GM19099 (cell line): Measurements from ENCODE around the gene CAVIN2.

ENCODE experiments used
- POLR2A ChIP-seq: IDR thresholded peaks from 3 replicates; pipeline ENCODE4 v1.6.1; 2011; ENCODE audit warnings: low read depth; ENCODE audit not compliant: insufficient read length; ENCODE audit errors: extremely low read depth

CAVIN2 gene, protein sequence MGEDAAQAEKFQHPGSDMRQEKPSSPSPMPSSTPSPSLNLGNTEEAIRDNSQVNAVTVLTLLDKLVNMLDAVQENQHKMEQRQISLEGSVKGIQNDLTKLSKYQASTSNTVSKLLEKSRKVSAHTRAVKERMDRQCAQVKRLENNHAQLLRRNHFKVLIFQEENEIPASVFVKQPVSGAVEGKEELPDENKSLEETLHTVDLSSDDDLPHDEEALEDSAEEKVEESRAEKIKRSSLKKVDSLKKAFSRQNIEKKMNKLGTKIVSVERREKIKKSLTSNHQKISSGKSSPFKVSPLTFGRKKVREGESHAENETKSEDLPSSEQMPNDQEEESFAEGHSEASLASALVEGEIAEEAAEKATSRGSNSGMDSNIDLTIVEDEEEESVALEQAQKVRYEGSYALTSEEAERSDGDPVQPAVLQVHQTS

DNA sequence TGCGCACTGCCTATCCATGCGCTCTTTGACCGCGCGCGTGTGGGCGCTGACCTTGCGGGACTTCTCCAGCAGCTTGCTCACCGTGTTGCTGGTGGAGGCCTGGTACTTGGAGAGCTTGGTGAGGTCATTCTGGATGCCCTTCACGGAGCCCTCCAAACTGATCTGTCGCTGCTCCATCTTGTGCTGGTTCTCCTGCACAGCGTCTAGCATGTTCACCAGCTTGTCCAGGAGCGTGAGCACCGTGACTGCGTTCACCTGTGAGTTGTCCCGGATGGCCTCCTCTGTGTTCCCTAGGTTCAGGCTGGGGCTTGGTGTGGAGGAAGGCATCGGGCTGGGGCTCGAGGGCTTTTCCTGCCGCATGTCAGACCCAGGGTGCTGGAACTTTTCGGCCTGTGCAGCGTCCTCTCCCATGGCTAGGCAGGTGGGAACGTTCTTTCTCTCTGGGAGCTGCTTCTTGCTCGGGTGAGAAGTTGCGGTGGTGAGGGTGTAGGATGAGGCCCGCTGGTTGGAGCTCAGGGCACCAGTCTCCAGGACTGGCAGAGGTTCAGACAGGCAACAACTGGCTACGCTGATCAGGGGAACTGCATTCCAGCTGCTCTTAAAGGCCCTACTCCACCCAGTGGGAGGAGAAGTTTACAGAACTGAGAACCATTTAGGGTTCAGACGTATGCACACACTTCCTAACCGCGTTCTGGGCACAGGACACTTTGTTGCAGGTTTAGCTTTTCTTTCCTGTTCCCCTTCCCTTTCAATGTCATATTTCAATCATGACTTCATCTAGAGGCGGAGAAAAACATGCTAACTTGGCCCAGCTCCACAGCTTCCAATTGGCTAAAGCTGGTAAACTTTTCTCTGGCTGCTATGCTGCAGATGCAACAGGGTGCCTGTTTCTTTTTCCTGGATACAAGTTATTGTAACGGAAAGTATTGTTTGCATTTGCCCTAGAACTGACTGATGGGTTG lies at the start of gene CAVIN2:
Gene CAVIN2 (minus strand): TSS at position 574 of the 962 bp plus-strand sequence. CDS start 163 bp downstream, at position 411.
- no peak for TF ChIP-seq POLR2A

DNA sequence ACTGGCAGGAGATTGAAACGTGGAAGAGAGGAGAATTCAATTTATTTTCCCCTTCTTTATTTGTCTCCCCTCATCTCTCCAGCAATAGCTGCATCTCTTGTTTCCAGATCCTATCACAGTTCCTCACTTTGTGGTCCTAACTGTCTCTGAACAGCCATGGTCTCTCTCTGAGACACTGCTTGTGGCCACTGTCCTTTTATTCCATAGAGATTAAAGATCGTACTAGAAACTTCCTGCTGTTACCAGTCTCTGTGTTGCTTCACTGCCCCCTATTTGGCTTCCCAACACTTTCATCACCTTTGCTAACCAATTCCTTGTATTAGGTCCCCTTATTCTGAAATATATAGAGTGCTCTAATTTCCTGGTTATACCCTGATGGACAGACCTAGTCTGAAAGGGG lies 48.9 kb upstream of the CAVIN2 start:
- TF ChIP-seq POLR2A = no peak

DNA sequence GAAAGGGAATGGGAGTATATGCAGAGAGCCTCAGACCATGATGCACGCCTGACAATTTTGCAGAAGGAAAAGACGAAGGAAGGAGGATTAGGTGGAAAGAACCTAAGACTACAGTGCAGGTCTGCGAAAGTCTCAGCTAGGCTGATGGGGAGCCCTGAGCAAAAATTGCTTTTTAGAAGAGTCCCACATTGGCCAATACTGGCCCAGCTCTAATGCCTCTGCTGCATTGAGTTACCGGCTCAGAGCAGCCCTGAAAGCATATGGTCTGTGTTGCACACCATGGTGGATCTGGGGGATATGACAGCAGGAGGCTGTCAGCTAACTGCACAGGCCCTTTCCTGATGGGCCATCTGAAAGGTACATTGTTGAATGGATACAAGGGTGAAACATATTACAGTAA lies 48.3 kb upstream of the CAVIN2 start:
- TF ChIP-seq POLR2A = no peak

DNA sequence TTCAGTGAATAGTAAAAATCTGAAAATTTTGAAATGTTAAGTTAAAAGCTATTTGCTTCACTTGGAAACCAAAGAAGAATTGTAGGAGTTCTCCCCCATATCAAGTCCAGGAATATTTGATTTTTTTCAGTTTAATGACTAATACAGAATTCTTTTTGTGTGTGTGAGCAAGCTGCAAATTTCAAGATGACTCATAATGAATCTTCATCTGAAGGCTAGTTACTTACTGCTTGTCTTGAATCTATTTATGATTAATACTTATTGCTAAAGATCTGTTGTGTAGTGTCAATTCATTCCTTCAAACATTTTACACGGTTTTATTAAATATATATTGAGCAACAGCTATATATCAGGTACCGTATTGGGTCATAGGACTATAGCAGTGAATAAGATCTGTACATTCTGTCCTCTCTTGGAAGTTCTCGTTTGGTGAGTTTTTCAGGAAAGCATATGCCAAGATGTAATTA lies 47.8 kb upstream of the CAVIN2 start:
- TF ChIP-seq POLR2A = no peak

DNA sequence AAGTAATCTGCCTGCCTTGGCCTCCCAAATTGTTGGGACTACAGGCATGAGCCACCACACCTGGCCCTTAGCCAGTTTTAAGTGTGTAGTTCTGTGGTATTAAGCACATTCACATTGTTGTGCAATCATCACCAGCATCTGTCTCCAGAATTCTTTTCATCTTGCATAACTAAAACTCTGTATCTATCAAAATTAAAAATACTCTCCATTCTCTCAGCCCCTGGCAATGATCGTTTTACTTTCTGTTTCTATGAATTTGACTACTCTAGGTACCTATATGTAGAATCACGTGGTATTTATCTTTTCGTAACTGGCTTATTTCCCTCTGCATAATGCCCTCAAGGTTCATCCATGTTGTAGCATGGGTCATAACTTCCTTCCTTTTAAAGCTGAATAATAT lies 45.5 kb upstream of the CAVIN2 start:
- TF ChIP-seq POLR2A = no peak

DNA sequence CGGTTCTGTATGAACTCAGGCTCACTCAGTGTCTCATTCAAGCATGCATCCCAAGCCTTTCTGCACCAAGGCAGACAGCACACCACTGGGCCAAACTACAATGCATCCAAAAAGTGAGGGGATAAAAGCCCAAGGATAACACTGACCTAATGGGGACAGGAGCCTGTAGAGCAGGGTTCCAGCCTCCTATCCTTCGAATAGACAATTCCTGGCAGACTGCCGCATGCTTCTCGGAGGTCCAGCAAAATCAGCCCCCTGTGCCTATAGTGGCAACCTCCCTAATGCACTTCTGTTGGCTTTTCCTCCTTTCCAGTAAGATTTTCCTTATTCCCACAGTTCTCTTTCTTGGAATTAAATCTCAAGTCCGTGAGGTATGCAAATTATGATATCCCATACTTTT lies 44.8 kb upstream of the CAVIN2 start:
- no peak for TF ChIP-seq POLR2A

DNA sequence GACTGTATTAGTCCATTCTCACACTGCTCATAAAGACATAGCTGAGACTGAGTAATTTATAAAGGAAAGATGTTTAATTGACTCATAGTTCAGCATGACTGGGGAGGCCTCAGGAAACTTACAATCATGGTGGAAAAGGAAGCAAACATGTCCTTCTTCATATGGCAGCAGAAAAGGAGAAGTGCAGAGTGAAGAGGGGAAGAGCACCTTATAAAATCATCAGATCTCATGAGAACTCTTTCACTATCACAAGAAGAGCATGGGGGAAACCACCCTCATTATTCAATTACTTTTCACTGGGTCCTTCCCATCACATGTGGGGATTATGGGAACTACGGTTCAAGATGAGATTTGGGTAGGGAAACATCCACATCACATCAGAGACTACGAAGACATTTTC lies 43.0 kb upstream of the CAVIN2 start:
- no peak for TF ChIP-seq POLR2A

DNA sequence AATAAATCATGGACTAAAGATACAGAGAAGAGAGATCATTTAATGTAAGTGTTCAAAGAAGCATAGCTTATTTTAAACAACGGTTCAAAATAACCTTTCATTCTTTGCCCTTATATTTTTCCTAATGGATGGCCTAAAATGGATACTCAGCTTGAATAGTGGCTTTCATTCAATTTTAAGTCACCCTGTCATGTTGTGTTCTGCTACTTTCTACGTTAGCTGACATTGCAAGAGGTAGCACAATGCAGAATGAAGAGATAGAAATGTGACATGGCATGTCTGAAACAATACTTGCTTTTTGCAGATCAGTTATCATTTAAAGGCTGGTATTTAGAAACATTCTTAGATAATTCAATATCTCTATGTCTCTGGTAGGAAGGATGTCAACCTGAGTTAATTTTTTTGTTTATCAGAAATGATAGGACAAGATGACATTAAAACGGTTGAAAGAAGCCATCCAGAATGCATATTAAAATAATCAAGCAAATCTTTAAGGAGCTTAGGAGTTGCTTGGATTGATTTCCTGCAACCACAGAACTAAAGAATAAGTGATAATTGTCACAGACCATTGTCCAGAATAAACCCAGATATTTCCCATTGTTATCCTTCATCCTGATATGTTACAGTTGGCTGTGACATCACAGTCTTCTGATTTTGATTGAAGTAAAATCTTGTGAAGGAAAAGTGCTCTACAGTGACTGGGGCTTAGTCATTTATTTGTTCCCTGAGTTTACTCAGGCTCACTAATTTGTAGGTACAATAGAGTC lies 41.7 kb upstream of the CAVIN2 start:
- no peak for TF ChIP-seq POLR2A

DNA sequence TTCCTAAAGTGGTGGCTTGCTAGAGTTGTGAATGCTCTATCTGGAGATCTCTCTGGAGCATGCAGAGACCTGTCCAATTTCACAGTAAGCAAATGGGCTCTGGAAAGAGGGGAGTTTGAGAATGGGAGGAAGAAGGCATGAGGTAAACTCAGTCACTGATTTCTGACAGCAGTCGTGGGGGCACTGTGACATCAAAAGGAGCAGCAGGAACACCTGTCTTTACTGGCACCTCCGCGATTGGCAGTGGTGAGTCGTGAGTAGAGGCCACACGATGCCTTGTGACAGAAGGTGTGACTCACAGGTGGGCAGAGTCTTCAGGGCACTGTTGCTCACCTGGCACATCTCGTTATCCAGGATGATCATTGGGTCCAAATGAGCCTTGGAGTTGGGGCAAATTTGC lies 38.8 kb upstream of the CAVIN2 start:
- no peak for TF ChIP-seq POLR2A

DNA sequence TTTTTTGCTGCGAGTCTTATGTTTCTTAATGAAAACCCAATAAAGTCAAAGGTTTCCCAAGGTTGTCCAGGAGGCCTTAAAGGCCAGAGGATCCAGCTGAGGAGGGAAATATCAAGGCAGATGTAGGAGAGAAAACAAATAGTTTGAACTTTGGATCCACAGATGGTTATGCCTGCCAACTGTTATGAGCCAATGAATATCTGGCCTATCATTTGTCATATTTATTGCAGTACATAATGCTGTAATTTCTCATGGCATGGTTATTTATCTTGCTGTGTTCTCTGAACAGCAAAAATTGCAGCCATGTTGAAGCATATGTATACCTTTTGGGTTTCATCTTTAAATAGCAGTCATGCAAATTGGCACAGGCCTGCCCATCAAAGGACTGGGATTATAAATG lies 38.2 kb upstream of the CAVIN2 start:
- TF ChIP-seq POLR2A = no peak

DNA sequence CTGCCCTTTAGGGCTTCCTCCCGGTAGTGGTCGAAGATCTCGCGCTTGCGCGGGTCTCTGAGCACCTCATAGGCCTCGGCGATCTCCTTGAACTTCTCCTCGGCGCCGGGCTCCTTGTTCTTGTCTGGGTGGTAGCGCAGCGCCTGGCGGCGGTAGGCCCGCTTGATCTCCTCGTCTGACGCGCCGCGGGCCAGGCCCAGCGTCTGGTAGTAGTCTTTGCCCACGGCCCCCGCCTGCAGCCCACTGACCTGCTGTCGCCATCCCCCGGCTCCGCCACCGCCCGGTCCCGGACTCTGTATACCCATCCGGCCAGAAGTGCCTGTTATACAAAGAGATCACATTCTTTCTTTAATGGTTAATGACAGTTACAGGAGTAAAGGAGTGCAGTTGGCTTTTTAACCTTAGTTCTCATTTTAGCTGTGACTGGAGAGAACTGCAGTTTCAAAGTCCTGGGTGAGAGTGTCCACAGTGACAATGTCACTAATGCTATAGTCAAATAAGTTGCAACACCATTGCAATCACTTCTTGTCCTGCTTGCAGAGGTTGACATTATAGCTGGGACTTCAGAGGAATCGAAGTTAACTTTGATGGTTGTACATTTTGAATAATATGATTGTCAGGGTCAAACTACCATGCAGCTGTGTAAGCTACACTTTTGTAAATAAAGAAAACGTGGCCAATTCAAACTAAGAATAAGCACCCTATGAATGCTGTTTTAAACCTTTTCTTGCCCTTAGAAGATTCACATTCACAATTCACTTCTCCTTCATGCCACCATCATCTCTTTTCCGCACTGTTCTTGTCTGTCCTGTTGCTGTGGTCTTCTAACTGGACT lies 35.3 kb upstream of the CAVIN2 start:
- TF ChIP-seq POLR2A = no peak

DNA sequence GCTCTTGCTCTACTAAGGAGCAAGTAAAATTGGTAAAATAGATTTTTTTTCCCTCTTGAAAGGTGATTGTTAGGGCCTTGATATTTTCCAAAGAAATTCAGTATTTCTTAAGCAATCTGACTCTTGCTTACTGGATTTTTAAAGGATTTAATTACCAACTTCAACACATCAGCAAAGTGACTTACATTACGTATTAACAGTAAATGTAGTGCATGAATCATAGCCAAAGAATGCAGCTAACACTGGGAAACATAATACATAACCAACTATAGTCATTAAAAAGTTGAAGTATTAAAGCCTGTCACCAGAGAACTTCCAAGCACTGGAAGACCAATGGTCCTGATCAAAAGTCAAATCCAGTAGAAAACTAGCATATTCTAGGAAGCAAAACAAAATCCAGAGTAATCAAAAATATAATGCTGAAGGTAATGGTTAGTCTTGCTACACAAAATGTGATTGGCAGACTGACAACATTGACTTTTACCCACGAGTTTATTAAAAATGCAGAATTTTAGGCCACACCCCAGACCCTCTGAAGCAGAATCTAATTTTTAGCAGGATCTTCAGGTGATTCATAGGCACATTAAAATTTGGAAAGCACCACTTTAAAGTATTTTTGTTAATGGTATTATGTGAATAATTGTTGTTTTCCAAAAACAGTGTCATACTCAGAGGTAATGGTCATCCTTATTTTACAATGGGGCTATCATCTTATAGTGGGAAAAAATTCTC lies 31.8 kb upstream of the CAVIN2 start:
- TF ChIP-seq POLR2A = no peak

DNA sequence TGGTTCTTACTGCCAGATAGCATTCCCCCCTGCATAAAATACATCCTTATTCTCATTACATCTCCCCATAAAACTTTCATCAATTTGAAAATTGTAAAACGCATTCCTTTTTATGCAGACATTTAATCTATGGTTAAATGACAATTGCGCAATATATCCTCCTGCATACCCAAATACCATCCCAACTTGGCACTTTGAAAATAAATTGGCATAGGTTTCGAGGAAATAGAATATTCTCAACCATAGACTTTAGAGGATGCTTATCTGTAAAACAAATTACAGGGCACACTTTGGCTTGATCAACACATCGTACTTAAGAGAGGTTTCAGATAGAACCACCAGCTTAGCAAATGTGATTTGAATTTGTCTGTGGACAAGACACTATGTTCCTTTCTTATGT lies 31.0 kb upstream of the CAVIN2 start:
- TF ChIP-seq POLR2A = no peak
